Stimulated activated CD4-positive, alpha-beta T cell treated with anti-CD3 and anti-CD28 coated beads, Interleukin-15, amount 100 ng/mL, for 1 hour (primary cell): Measurements from ENCODE around the gene INTS11.
"Not testable (repeated sequence)": the region's sequence is repeated elsewhere in the genome, so short reads cannot be mapped to it uniquely, and the experiment has no call there.

ENCODE experiments used
- DNase-seq, 2 donors: peaks; one replicate each; pipeline ENCODE4 v3.0.0-alpha.2; 2020; ENCODE audit warnings: low read depth in 1 of 2, low spot score in 1 of 2

Gene INTS11

DNA sequence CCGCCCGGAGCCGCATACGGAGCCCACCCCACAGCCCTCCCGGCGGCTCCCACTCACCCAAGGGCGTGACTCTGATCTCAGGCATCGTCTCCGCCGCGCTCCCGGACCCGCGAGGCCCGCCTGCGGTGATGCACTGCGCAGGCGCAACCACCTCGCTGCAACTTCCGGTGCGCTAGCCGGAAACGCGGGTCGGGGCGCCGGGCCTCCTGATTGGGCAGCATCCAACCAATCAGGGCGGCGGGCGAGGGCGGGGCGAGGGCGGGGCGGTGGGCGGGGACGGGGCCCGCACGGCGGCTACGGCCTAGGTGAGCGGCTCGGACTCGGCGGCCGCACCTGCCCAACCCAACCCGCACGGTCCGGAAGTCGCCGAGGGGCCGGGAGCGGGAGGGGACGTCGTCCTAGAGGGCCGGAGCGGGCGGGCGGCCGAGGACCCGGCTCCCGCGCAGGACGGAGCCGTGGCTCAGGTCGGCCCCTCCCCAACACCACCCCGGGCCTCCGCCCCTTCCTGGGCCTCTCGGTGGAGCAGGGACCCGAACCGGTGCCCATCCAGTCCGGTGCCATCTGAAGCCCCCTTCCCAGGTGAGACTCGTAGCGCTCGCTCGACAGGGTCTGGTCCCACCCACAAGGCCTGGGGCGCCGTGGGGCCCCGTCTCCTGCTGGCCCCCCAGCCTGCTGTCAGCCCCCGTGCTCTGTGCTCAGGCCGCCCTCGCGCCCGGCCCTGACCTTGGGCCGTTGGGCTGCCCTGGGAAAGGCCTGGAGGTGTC, at the start of gene INTS11, which contains the start of gene CPTP:
TSS of gene INTS11 (minus strand) at position 137 of the 764 bp plus-strand sequence. CDS start at position 85, 52 bp downstream.
TSS of gene CPTP (plus strand) at position 279 of the 764 bp plus-strand sequence. CDS start 2,109 bp downstream, outside the sequence.
- DNase-seq = peak; percentile 92 to 94

- no peak for DNase-seq
Observed at GRCh38 chr1:1373815-1374588, 49.5 kb upstream of the INTS11 start.

- no peak for DNase-seq
Observed at GRCh38 chr1:1373051-1373814, 48.8 kb upstream of the INTS11 start.

DNA sequence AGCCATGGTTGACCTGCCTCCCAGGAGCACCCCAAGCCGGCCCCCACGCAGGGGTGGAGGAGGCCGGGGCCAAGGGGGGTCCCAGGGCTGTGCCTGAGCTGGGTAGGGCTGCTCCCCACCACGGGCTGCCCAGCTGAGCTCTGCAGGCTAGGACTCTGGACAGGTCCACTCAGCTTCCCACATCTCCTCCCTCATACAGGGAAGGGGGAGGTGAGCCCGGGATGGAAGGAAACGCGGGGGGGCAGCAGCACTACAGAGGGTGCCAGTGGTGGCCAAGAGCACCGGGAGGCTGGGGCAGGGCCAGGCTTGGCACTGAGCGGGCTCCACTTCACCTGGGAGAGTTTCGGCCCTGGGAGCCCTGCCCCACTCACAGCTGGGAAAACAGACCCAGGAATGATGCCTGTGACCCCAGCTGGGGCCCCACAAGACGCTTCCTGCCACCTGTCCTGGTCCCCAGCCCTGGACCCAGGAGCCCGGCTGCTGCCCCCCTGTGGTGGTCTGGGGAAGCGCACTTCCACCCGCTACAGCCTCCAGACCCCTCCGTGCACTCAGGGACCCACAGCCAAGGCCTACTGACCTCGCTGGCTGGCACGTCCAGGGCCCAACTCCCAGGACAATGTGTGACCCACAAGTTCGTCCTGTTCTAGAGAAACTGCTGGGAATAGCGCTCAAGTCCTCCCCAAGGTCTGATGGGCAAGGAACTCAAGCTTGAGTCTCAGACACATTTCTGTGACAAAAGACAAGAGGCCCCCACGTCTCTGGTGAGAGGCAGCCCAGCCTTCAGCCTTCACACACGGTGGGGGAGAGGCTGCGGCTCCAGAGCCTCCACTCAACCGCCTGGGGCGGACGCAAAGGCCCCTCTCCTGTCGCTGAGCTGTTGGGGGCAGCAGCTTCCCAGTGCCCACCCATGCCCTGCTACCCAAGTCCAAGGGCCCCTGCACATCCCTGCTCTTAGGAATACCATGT, 47.6 kb upstream of the INTS11 start:
- DNase-seq = peak; percentile 61 to 73

GRCh38 chr1:1371364-1371745, 46.9 kb upstream of the INTS11 start:
- peak in 1 of 2 donors; percentile 23 for DNase-seq

DNA sequence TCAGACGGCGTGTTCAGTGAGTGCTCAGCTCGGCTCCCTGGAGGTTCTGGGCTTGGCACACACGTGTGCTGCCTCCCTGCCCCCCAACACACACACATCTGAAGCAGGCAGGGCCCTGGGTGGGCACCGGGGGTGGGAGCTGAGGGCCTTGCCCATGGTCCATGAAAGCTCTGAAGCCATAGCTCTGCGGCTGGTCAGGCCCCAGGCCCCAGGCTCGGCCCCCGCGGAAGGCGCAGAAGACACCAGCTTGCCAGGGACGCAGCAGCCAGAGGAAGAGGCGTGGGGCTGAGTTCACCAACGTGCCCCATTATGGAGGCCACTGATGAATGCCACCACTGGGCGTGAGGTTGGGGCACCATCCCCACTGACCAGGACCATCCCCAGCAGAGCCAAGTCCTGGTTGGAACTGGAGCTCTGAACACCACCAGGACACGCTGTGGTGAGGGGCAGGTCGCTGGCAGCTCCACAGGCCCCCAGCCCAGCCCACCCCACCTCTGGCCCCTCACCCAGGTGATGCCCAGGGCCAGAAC, 46.4 kb upstream of the INTS11 start:
- DNase-seq = no peak

- not testable (repeated sequence) for DNase-seq
Observed at GRCh38 chr1:1370094-1370493, 45.6 kb upstream of the INTS11 start.

DNA sequence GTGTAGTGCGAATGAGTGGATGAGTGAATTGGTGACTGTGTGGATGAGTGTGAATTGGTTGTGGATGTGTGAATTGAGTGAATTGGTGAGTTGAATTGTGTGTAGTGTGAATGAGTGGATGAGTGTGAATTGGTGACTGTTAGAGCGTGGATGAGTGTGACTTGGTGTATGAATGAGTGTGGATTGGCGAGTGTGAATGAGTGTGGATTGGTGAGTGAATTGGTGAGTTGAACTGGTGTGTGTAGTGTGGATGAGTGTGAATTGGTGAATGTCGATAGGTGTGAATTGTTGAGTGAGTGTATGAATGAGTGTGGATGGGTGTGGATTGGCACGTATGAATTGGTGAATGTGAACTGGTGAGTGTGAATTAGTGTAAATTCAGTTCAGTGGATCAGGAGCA, 42.9 kb upstream of the INTS11 start:
- no peak for DNase-seq

- DNase-seq = no peak
Observed at GRCh38 chr1:1366699-1367066, 42.2 kb upstream of the INTS11 start.

- no peak for DNase-seq
Observed at GRCh38 chr1:1365875-1366698, 41.6 kb upstream of the INTS11 start.

GRCh38 chr1:1364266-1364665, 39.8 kb upstream of the INTS11 start:
- DNase-seq = no peak

- no peak for DNase-seq
Observed at GRCh38 chr1:1361982-1362423, 37.5 kb upstream of the INTS11 start.

- no peak for DNase-seq
Observed at GRCh38 chr1:1361233-1361981, 36.9 kb upstream of the INTS11 start.

- DNase-seq = no peak
Observed at GRCh38 chr1:1360506-1361169, 36.2 kb upstream of the INTS11 start.

GRCh38 chr1:1359664-1360468, 35.4 kb upstream of the INTS11 start:
- DNase-seq = no peak

DNA sequence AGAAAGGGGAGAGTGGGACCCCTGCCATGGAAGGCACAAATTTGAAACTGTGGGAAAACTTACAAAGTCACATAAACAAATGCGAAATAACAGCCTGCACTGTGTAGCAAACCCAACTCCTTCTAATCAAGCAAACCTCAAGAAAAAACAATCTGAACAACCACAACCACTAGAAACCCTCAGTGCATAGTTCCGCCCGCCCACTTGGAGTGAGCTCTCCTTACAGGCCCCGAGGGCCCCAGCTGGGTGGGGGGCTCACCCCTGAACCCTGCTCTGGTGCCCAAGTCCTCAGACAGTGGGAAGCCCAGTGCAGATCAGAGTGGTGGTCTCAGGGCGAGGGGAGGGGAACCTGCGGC, 34.8 kb upstream of the INTS11 start:
- DNase-seq = no peak
